Activated CD4-positive, alpha-beta T cell treated with anti-CD3 and anti-CD28 coated beads, Interleukin-2, amount 50 U/mL, for 1 hour (primary cell): ENCODE measurements around the gene CIC.
"Not testable (repeated sequence)": the region's sequence is repeated elsewhere in the genome, so short reads cannot be mapped to it uniquely, and the experiment has no call there.

Experiments used
- DNase-seq: peaks from one replicate; pipeline ENCODE4 v3.0.0-alpha.2; 2020

The CIC gene

GRCh38 chr19:42315024-42315423 lies 46.0 kb downstream of the CIC start:
- no peak for DNase-seq

GRCh38 chr19:42316223-42317211 lies 47.5 kb downstream of the CIC start:
- DNase-seq = no peak

GRCh38 chr19:42317535-42317934 lies 48.5 kb downstream of the CIC start:
- DNase-seq = no peak

- no peak for DNase-seq
These were observed 53.3 kb downstream of the CIC start for GRCh38 chr19:42322305-42322704.

GRCh38 chr19:42323473-42323851 lies 54.4 kb downstream of the CIC start:
- DNase-seq = no peak

- DNase-seq = peak; percentile 17
These were observed 55.0 kb downstream of the CIC start for GRCh38 chr19:42323852-42324654.

GRCh38 chr19:42324655-42325307 lies 55.7 kb downstream of the CIC start:
- no peak for DNase-seq

GRCh38 chr19:42325308-42325895 lies 56.4 kb downstream of the CIC start, which contains the start of gene MEGF8:
Gene MEGF8 (plus strand): TSS chr19:42325635. CDS start chr19:42326244, 609 bp downstream.
- peak; percentile 98 for DNase-seq

GRCh38 chr19:42325896-42326771 lies 57.1 kb downstream of the CIC start:
- DNase-seq = peak; percentile 17

GRCh38 chr19:42326969-42327368 lies 57.9 kb downstream of the CIC start:
- no peak for DNase-seq

GRCh38 chr19:42327381-42327780 lies 58.3 kb downstream of the CIC start:
- DNase-seq = no peak

- no peak for DNase-seq
These were observed 59.1 kb downstream of the CIC start for GRCh38 chr19:42328106-42328505.

- DNase-seq = no peak
These were observed 59.8 kb downstream of the CIC start for GRCh38 chr19:42328854-42329253.

GRCh38 chr19:42330241-42330711 lies 61.2 kb downstream of the CIC start:
- no peak for DNase-seq

- not testable (repeated sequence) for DNase-seq
These were observed 62.3 kb downstream of the CIC start for GRCh38 chr19:42331333-42331732.

- DNase-seq = no peak
These were observed 63.0 kb downstream of the CIC start for GRCh38 chr19:42332059-42332458.

GRCh38 chr19:42333018-42333417 lies 64.0 kb downstream of the CIC start:
- DNase-seq = no peak

GRCh38 chr19:42333975-42334696 lies 65.1 kb downstream of the CIC start:
- DNase-seq = no peak

- DNase-seq = no peak
These were observed 65.8 kb downstream of the CIC start for GRCh38 chr19:42334697-42335373.

- DNase-seq = no peak
These were observed 66.4 kb downstream of the CIC start for GRCh38 chr19:42335374-42335936.
